ENCODE results near the gene RAB25. TPM values are rescaled to one million over a fixed set of nuclear protein-coding genes. Genes with fewer than 3 reads are reported as not detected.
"Not testable (repeated sequence)": the region's sequence is repeated elsewhere in the genome, so short reads cannot be mapped to it uniquely, and the experiment has no call there.

The RAB25 gene
- total RNA-seq, 1 donor from 2014 or later, result 2.2 TPM

- peak; percentile 84 for DNase-seq (ENCODE audit: low spot score)
These were observed 54.8 kb downstream of the RAB25 start for GRCh38 chr1:156115514-156116374.

DNA sequence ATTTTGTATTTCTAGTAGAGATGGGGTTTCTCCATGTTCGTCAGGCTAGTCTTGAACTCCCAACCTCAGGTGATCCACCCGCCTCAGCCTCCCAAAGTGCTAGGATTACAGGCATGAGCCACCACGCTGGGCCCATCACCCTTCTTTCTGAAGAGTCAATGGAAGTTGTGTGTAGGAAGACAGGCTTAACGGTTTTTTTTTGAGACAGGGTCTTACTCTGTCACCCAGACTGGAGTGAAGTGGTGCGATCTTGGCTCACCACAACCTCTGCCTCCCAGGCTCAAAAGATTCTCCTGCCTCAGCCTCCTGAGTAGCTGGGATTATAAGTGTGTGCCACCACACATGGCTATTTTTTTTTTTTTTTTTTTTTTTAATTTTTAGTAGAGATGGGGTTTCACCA, 55.8 kb downstream of the RAB25 start:
- DNase-seq (ENCODE audit: low spot score), result not testable (repeated sequence)

DNA sequence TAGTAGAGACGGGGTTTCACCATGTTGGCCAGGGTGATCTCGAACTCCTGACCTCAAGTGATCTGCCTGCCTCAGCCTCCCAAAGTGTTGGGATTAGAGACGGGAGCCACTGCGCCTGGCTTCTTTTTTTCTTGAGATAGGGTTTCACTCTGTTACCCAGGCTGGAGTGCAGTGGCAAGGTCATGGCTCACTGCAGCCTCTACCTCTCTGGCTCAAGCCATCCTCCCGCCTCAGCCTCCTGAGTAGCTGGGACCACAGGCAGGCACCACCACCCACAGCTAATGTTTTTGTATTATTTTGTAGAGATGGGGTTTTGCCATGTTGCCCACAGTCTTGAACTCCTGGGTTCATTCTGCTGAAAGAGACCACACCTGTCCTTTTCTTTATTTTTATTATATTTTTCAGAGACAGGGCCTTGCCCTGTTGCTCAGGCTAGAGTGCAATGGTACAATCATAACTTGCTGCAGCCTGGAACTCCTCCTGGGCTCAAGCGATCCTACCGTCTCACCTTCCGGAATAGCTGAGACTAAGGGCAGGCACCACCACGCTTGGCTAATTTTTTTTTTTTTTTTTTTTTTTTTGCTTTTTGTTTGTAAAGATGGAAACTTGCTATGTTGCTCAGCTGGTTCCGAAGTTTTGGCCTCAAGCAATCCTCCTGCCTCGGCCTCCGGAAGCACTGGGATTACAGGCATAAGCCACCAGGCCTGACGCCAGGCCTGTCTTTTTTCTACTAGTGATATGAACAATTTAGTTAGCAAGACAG, 56.6 kb downstream of the RAB25 start:
- no peak for DNase-seq (ENCODE audit: low spot score)

GRCh38 chr1:156118177-156118868, 57.4 kb downstream of the RAB25 start:
- no peak for DNase-seq (ENCODE audit: low spot score)

DNA sequence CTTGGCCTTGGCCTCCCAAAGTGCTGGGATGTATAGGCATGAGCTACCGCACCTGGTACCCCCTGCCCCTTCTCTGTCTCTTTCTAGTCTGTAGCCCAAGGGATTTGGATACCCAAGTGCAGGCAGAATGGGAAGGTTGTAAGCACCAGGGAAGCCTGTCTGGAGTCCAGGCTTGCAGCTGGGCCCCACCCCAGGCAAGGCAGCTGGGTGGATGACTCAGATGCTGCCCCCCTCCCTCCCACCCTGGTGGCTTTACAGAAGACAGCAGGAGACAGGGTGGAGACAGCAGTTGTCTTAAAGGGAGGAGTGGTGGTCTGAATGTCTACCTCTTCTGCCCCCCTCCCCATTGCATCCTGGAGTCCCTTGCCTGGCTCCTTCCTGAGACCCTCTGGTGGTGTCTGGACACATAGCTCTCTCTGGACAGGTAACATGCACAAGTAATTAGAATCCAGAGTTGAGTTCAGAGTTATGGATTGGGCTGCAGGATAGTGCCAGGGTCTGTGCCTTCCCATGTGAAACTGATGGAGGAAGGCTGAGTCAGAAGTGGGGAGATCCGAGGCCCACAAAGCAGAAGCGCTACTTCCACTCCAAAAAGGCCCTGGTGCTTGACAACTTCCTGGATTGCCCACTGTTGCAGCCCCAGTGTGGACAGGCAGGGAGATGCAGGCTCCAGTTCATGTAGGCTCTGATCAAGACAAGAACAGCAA, 58.7 kb downstream of the RAB25 start:
- DNase-seq (ENCODE audit: low spot score), result peak; percentile 83

Other genes with a start within 250 kb of the RAB25 start
- 90.0 TPM for gene GON4L, start 203.9 kb upstream of the RAB25 start, total RNA-seq (ENCODE audit: insufficient read depth, low replicate concordance)
- gene SYT11, start 201.6 kb upstream of the RAB25 start, total RNA-seq (ENCODE audit: insufficient read depth, low replicate concordance), result 22.4 TPM
- gene RIT1, start 149.8 kb upstream of the RAB25 start, total RNA-seq (ENCODE audit: insufficient read depth, low replicate concordance), result 41.7 TPM
- gene KHDC4, start 126.7 kb upstream of the RAB25 start, total RNA-seq (ENCODE audit: insufficient read depth, low replicate concordance), result 40.7 TPM
- gene RXFP4, start 119.5 kb upstream of the RAB25 start, total RNA-seq (ENCODE audit: insufficient read depth, low replicate concordance), result 6.3 TPM
- 57.5 TPM for gene ARHGEF2, start 82.6 kb upstream of the RAB25 start, total RNA-seq (ENCODE audit: insufficient read depth, low replicate concordance)
- gene SSR2, start 40.2 kb upstream of the RAB25 start, total RNA-seq (ENCODE audit: insufficient read depth, low replicate concordance), result 355 TPM
- gene UBQLN4, start 7.4 kb upstream of the RAB25 start, total RNA-seq (ENCODE audit: insufficient read depth, low replicate concordance), result 5.3 TPM
- gene LAMTOR2, start 6.4 kb upstream of the RAB25 start, total RNA-seq (ENCODE audit: insufficient read depth, low replicate concordance), result 17.6 TPM
- gene MEX3A, start 21.3 kb downstream of the RAB25 start, total RNA-seq (ENCODE audit: insufficient read depth, low replicate concordance), result 4.6 TPM
- gene LMNA, start 53.6 kb downstream of the RAB25 start, total RNA-seq (ENCODE audit: insufficient read depth, low replicate concordance), result 422 TPM
- gene SEMA4A, start 92.4 kb downstream of the RAB25 start, total RNA-seq (ENCODE audit: insufficient read depth, low replicate concordance), result 11.8 TPM
- 3.9 TPM for gene SLC25A44, start 132.9 kb downstream of the RAB25 start, total RNA-seq (ENCODE audit: insufficient read depth, low replicate concordance)
- 19.3 TPM for gene PMF1, start 151.8 kb downstream of the RAB25 start, total RNA-seq (ENCODE audit: insufficient read depth, low replicate concordance)
- gene BGLAP, start 181.0 kb downstream of the RAB25 start, total RNA-seq (ENCODE audit: insufficient read depth, low replicate concordance), result not detected
- not detected for gene PAQR6, start 186.9 kb downstream of the RAB25 start, total RNA-seq (ENCODE audit: insufficient read depth, low replicate concordance)
- gene SMG5, start 221.7 kb downstream of the RAB25 start, total RNA-seq (ENCODE audit: insufficient read depth, low replicate concordance), result 43.3 TPM
- 3.4 TPM for gene TMEM79, start 223.2 kb downstream of the RAB25 start, total RNA-seq (ENCODE audit: insufficient read depth, low replicate concordance)
- gene GLMP, start 234.5 kb downstream of the RAB25 start, total RNA-seq (ENCODE audit: insufficient read depth, low replicate concordance), result 20.7 TPM
- gene VHLL, start 238.1 kb downstream of the RAB25 start, total RNA-seq (ENCODE audit: insufficient read depth, low replicate concordance), result 6.0 TPM

Measured in umbilical cord (tissue), 2 donors.